Globus pallidus (tissue), 1 donor: ENCODE measurements around the gene TMPRSS11F.
"Not testable (repeated sequence)": the region's sequence is repeated elsewhere in the genome, so short reads cannot be mapped to it uniquely, and the experiment has no call there.

Experiments used
- DNase-seq: peaks from one replicate; pipeline ENCODE4 v3.0.0-alpha.2; 2015; ENCODE audit warnings: low spot score

TMPRSS11F gene

GRCh38 chr4:68129793-68130192 lies at the start of gene TMPRSS11F:
Gene TMPRSS11F, minus strand, starts transcription at chr4:68129869. Its CDS starts 49 bp downstream, at chr4:68129820.
- DNase-seq, result no peak

- DNase-seq, result no peak
Observed at GRCh38 chr4:68176904-68177303, 47.2 kb upstream of the TMPRSS11F start.

- peak; percentile 2 for DNase-seq
Observed at GRCh38 chr4:68176500-68176899, 46.8 kb upstream of the TMPRSS11F start.

GRCh38 chr4:68175562-68176155 lies 46.0 kb upstream of the TMPRSS11F start:
- DNase-seq, result peak; percentile 64

- not testable (repeated sequence) for DNase-seq
Observed at GRCh38 chr4:68174389-68174788, 44.7 kb upstream of the TMPRSS11F start.

- DNase-seq, result not testable (repeated sequence)
Observed at GRCh38 chr4:68172147-68172546, 42.5 kb upstream of the TMPRSS11F start.

- DNase-seq, result no peak
Observed at GRCh38 chr4:68167706-68168105, 38.0 kb upstream of the TMPRSS11F start.

- DNase-seq, result no peak
Observed at GRCh38 chr4:68167166-68167565, 37.5 kb upstream of the TMPRSS11F start.

GRCh38 chr4:68163754-68164153 lies 34.1 kb upstream of the TMPRSS11F start:
- DNase-seq, result no peak

- no peak for DNase-seq
Observed at GRCh38 chr4:68162196-68162595, 32.5 kb upstream of the TMPRSS11F start.

GRCh38 chr4:68152411-68152810 lies 22.7 kb upstream of the TMPRSS11F start:
- no peak for DNase-seq

- DNase-seq, result no peak
Observed at GRCh38 chr4:68148800-68149685, 19.4 kb upstream of the TMPRSS11F start.

- DNase-seq, result no peak
Observed at GRCh38 chr4:68147079-68147478, 17.4 kb upstream of the TMPRSS11F start.

GRCh38 chr4:68145261-68145660 lies 15.6 kb upstream of the TMPRSS11F start:
- no peak for DNase-seq

GRCh38 chr4:68141852-68142251 lies 12.2 kb upstream of the TMPRSS11F start:
- DNase-seq, result no peak

- DNase-seq, result no peak
Observed at GRCh38 chr4:68132342-68132741, 2.7 kb upstream of the TMPRSS11F start.

- DNase-seq, result no peak
Observed at GRCh38 chr4:68124262-68124661, 5.4 kb downstream of the TMPRSS11F start.

- no peak for DNase-seq
Observed at GRCh38 chr4:68123525-68123924, 6.1 kb downstream of the TMPRSS11F start.

GRCh38 chr4:68119921-68120320 lies 9.7 kb downstream of the TMPRSS11F start:
- DNase-seq, result no peak

- DNase-seq, result no peak
Observed at GRCh38 chr4:68110441-68110840, 19.2 kb downstream of the TMPRSS11F start.

GRCh38 chr4:68109868-68110267 lies 19.8 kb downstream of the TMPRSS11F start:
- no peak for DNase-seq

- DNase-seq, result no peak
Observed at GRCh38 chr4:68082758-68083157, 46.9 kb downstream of the TMPRSS11F start.

- no peak for DNase-seq
Observed at GRCh38 chr4:68079928-68080327, 49.7 kb downstream of the TMPRSS11F start.
